ENCODE measurements around the gene MIEF2. TPM values are rescaled to one million over a fixed set of nuclear protein-coding genes. Genes with fewer than 3 reads are reported as not detected.
"Not testable (repeated sequence)": the region's sequence is repeated elsewhere in the genome, so short reads cannot be mapped to it uniquely, and the experiment has no call there.

MIEF2 gene
- polyA plus RNA-seq, 3 donors = 3.5 to 6.1 (median 4.9) TPM

DNA sequence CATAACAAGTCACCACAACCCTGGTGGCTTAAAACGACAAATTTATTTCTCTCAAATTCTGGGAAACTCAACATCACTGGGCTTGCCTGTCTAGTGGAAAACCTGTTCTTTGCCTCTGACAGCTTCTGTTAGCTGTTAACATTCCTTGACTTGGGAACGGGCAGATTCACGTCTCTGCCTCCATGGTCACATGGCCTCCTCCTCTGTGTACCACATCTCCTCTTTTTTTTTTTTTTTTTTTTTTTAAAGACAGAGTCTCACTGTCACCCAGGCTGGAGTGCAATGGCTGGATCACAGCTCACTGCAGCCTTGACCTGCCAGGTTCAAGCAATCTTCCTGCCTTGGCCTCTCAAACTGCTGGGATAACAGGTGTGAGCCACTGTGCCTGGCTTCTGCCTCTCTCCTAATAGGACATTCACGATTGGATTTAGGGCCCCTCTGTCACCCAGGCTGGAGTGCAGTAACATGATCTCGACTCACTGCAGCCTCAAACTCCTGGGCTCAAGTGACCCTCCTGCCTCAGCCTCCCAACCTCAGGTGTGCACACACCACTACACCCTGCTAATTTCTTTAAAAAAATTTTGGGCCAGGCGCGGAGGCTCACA lies 46.7 kb upstream of the MIEF2 start:
- no peak for DNase-seq
- no peaks in the 10 kb centered on the region for H3K27me3 ChIP-seq (ENCODE audit: control insufficient read depth in 2 of 2, insufficient read depth in 2 of 2, low read length in 2 of 2)
- H3K36me3 ChIP-seq (replicated peaks in 1 of 2; ENCODE audit: control insufficient read depth in 1 of 2, insufficient read depth in 2 of 2, low read length in 2 of 2) = peaks cover 22 to 23% of the 10 kb centered on the region in 2 donors
- H3K36me3 Mint-ChIP-seq = peaks cover 19 to 31% of the 10 kb centered on the region in 2 donors
- H3K9me3 Mint-ChIP-seq = no peaks in the 10 kb centered on the region
- TF ChIP-seq, protein P1, sequence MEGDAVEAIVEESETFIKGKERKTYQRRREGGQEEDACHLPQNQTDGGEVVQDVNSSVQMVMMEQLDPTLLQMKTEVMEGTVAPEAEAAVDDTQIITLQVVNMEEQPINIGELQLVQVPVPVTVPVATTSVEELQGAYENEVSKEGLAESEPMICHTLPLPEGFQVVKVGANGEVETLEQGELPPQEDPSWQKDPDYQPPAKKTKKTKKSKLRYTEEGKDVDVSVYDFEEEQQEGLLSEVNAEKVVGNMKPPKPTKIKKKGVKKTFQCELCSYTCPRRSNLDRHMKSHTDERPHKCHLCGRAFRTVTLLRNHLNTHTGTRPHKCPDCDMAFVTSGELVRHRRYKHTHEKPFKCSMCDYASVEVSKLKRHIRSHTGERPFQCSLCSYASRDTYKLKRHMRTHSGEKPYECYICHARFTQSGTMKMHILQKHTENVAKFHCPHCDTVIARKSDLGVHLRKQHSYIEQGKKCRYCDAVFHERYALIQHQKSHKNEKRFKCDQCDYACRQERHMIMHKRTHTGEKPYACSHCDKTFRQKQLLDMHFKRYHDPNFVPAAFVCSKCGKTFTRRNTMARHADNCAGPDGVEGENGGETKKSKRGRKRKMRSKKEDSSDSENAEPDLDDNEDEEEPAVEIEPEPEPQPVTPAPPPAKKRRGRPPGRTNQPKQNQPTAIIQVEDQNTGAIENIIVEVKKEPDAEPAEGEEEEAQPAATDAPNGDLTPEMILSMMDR (IDR thresholded peaks at IDR 0.05) = no peak
- no peak overlapping the region for H3K4me2 ChIP-seq (replicated peaks; ENCODE audit: extremely low read depth, low read length, poor library complexity, severe bottlenecking)
- no peak overlapping the region for H3K9ac ChIP-seq (ENCODE audit: insufficient read depth, low read length, poor library complexity, severe bottlenecking)
- no peaks in the 10 kb centered on the region for H3K4me1 Mint-ChIP-seq
- no peak overlapping the region for H3K27ac ChIP-seq (ENCODE audit: low read depth in 1 of 2, low read length in 2 of 2)
- H3K27ac Mint-ChIP-seq = peak overlapping the region in 2 of 7 donors; percentile 51 to 58
- H3K4me1 ChIP-seq (ENCODE audit: control insufficient read depth in 1 of 2, insufficient read depth in 2 of 2, low read length in 2 of 2) = no peaks in the 10 kb centered on the region
- WGBS (ENCODE audit: insufficient coverage) = 78% methylated on average over 5 of the region's 7 CpGs
- H3K79me2 ChIP-seq (ENCODE audit: insufficient read depth, low read length) = no peaks in the 10 kb centered on the region
- intact Hi-C loops (cut with micrococcal nuclease) = no loop called here
- peaks cover 17% of the 10 kb centered on the region for H4K20me1 ChIP-seq (ENCODE audit: insufficient read depth, low read length)
- H3K4me3 ChIP-seq (replicated peaks in 1 of 3; ENCODE audit: low read depth in 2 of 3, low read length in 3 of 3) = no peak overlapping the region
- H2AFZ ChIP-seq (ENCODE audit: insufficient read depth, low read depth, low read length, poor library complexity, severe bottlenecking) = no peak overlapping the region
- H3K9me3 ChIP-seq (replicated peaks in 1 of 2; ENCODE audit: control insufficient read depth in 1 of 2, insufficient read depth in 1 of 2, low read length in 2 of 2) = no peaks in the 10 kb centered on the region
- H3K4me3 Mint-ChIP-seq = no peak overlapping the region
- H3K27me3 Mint-ChIP-seq (ENCODE audit: low read depth in 3 of 3) = peaks cover 0 to 2% (median 1%) of the 10 kb centered on the region in 3 donors

DNA sequence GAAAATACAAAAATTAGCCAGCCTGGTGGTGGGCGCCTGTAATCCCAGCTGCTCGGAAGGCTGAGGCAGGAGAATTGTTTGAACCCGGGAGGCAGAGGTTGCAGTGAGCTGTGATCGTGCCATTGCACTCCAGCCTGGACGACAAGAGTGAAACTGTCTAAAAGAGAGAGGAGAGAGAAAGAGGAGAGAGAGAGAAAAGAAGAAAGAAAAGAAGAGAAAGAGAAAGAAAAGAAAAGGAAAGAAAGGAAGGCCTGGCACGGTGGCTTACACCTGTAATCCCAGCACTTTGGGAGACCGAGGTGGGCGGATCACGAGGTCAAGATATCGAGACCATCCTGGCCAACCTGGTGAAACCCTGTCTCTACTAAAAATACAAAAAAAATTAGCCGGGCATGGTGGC lies 43.6 kb upstream of the MIEF2 start:
- H3K4me3 ChIP-seq (replicated peaks in 1 of 3; ENCODE audit: low read depth in 2 of 3, low read length in 3 of 3); H3K27ac ChIP-seq (ENCODE audit: low read depth in 1 of 2, low read length in 2 of 2); H3K9me3 Mint-ChIP-seq; H3K27ac Mint-ChIP-seq; H3K79me2 ChIP-seq (ENCODE audit: insufficient read depth, low read length); H3K36me3 Mint-ChIP-seq; H3K9me3 ChIP-seq (replicated peaks in 1 of 2; ENCODE audit: control insufficient read depth in 1 of 2, insufficient read depth in 1 of 2, low read length in 2 of 2); H3K27me3 ChIP-seq (ENCODE audit: control insufficient read depth in 2 of 2, insufficient read depth in 2 of 2, low read length in 2 of 2); H2AFZ ChIP-seq (ENCODE audit: insufficient read depth, low read depth, low read length, poor library complexity, severe bottlenecking); H3K4me1 ChIP-seq (ENCODE audit: control insufficient read depth in 1 of 2, insufficient read depth in 2 of 2, low read length in 2 of 2); H3K4me2 ChIP-seq (replicated peaks; ENCODE audit: extremely low read depth, low read length, poor library complexity, severe bottlenecking); H3K36me3 ChIP-seq (replicated peaks in 1 of 2; ENCODE audit: control insufficient read depth in 1 of 2, insufficient read depth in 2 of 2, low read length in 2 of 2); DNase-seq; H4K20me1 ChIP-seq (ENCODE audit: insufficient read depth, low read length); H3K4me1 Mint-ChIP-seq; H3K9ac ChIP-seq (ENCODE audit: insufficient read depth, low read length, poor library complexity, severe bottlenecking); H3K4me3 Mint-ChIP-seq; intact Hi-C loops (cut with micrococcal nuclease); H3K27me3 Mint-ChIP-seq (ENCODE audit: low read depth in 3 of 3): not testable (repeated sequence)
- 94% methylated on average over 5 of the region's 11 CpGs for WGBS (ENCODE audit: insufficient coverage)
